ENCODE results near the gene TMEM30B.

Gene TMEM30B

DNA sequence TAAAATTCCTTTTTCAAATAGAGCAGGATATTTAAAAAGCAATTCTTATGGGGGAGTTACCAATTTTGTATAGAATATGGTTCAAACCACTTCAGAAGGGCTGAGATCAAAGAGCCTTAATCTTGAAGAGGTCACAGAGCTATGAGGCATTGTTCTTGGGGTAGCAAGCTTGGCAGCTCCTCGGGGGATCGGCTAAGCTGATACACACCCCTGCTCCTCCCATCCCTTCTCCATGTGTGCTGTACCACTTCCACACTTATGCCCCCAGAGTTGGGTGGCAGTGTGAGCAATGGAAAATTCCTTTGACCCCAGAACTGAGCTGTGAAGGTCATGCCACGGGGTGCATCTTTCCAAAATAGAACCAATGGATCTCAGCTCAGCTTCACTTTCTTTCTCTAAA lies 15.0 kb upstream of the TMEM30B start:
- DNase-seq (ENCODE audit: low read depth, low spot score), result no peak
- POLR2A ChIA-PET, result no interaction called here
- TF ChIP-seq, protein P1, sequence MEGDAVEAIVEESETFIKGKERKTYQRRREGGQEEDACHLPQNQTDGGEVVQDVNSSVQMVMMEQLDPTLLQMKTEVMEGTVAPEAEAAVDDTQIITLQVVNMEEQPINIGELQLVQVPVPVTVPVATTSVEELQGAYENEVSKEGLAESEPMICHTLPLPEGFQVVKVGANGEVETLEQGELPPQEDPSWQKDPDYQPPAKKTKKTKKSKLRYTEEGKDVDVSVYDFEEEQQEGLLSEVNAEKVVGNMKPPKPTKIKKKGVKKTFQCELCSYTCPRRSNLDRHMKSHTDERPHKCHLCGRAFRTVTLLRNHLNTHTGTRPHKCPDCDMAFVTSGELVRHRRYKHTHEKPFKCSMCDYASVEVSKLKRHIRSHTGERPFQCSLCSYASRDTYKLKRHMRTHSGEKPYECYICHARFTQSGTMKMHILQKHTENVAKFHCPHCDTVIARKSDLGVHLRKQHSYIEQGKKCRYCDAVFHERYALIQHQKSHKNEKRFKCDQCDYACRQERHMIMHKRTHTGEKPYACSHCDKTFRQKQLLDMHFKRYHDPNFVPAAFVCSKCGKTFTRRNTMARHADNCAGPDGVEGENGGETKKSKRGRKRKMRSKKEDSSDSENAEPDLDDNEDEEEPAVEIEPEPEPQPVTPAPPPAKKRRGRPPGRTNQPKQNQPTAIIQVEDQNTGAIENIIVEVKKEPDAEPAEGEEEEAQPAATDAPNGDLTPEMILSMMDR (IDR thresholded peaks at IDR 0.05; ENCODE audit: insufficient read depth, low read length, missing control alignments), result no peak
- CTCF ChIA-PET, result interaction anchor here (0.6 to 3.7 kb wide), 17 partner anchors 10 to 946 kb away, joined by 3 to 38 read pairs (median 4); no protein-coding TSS in a partner anchor
- no peak overlapping the region for H3K4me3 ChIP-seq (ENCODE audit: low read depth, low read length)

DNA sequence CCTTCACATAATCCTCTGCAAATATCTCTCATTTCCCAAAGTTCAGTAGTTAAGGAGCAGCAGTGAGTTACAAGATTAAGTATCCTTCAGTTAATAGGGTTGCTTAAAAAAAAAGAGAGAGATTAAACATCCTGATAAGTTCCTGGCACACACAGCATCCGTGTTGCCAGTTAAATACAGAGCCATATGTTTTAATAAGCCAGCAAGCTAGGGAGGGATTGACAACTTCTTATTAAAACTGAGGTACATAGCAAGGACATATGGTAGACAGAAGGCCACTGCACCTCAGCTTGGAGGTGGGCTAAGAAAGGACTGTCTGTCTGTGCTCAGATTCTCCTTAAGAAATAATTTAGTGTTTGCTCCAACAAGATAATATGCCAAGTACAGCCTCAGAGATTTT lies 9.6 kb upstream of the TMEM30B start:
- no peak overlapping the region for H3K4me3 ChIP-seq (ENCODE audit: low read depth, low read length)
- ChIA-PET CTCF (interaction anchor here (0.9 to 1.1 kb wide), 3 partner anchors 11 to 733 kb away, joined by 3 to 4 read pairs (median 4); no protein-coding TSS in a partner anchor), POLR2A (no interaction called here)
- no peak for DNase-seq (ENCODE audit: low read depth, low spot score)
- TF ChIP-seq, protein P1 (IDR thresholded peaks at IDR 0.05; ENCODE audit: insufficient read depth, low read length, missing control alignments), result no peak

- no peak for DNase-seq (ENCODE audit: low read depth, low spot score)
- ChIA-PET POLR2A (no interaction called here), CTCF (interaction anchor here (1.3 to 9.3 kb wide), 4 partner anchors 8 to 941 kb away, joined by 3 to 97 read pairs (median 20); no protein-coding TSS in a partner anchor)
- TF ChIP-seq, protein P1 (IDR thresholded peaks at IDR 0.05; ENCODE audit: insufficient read depth, low read length, missing control alignments), result no peak
- H3K4me3 ChIP-seq (ENCODE audit: low read depth, low read length), result no peak overlapping the region
Measured at GRCh38 chr14:61288720-61289119, 7.6 kb upstream of the TMEM30B start.

DNA sequence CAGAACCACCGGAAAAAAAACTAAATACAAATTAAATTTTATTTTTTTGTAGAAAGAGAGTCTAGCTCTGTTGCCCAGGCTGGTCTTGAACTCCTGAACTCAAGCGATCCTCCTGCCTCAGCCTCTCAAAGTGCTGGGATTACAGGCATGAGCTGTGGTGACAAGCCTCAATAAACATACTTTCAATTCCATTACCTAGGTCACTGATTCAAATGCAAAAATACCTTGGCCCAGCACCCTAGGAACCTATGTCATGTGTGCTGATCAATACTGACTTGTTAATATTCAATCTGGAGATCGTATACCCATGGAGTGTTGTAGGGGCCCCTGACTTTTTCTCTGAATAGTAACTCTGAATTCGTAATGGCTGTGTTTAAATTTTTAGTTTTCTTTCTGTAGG lies 7.1 kb upstream of the TMEM30B start:
- CTCF ChIA-PET, result interaction anchor here (1.3 to 9.3 kb wide), 4 partner anchors 9 to 941 kb away, joined by 3 to 97 read pairs (median 20); no protein-coding TSS in a partner anchor
- POLR2A ChIA-PET, result no interaction called here
- H3K4me3 ChIP-seq (ENCODE audit: low read depth, low read length), result no peak overlapping the region
- TF ChIP-seq, protein P1 (IDR thresholded peaks at IDR 0.05; ENCODE audit: insufficient read depth, low read length, missing control alignments), result no peak
- DNase-seq (ENCODE audit: low read depth, low spot score), result no peak

DNA sequence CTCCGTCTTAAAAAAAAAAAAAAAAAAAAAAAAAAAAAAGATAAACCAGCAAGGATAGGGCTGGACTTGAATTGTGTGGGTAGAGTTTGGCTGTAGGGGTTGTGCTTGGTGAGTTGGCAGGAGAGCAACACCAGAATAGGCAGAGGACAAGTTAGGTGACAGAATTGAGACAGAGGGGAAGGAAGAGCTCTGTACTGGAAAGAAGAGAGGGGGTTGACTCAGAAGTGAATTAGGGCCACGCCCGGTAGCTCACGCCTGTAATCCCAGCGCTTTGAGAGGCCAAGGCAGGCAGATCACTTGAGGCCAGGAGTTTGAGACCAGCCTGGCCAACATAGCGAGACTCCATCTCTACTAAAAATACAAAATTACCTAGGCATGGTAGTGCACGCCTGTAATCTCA lies 6.1 kb upstream of the TMEM30B start:
- ChIA-PET POLR2A (no interaction called here), CTCF (interaction anchor here (0.9 to 9.3 kb wide), 6 partner anchors 8 to 940 kb away, joined by 3 to 97 read pairs (median 8); no protein-coding TSS in a partner anchor)
- no peak overlapping the region for H3K4me3 ChIP-seq (ENCODE audit: low read depth, low read length)
- DNase-seq (ENCODE audit: low read depth, low spot score), result no peak
- TF ChIP-seq, protein P1 (IDR thresholded peaks at IDR 0.05; ENCODE audit: insufficient read depth, low read length, missing control alignments), result no peak

GRCh38 chr14:61285364-61285763 lies 4.2 kb upstream of the TMEM30B start:
- CTCF ChIA-PET, result interaction anchor here (0.7 to 9.3 kb wide), 38 partner anchors 8 to 1321 kb away, joined by 3 to 97 read pairs (median 3); partner anchors contain the start of gene TRMT5
- no peak for DNase-seq (ENCODE audit: low read depth, low spot score)
- TF ChIP-seq, protein P1 (IDR thresholded peaks at IDR 0.05; ENCODE audit: insufficient read depth, low read length, missing control alignments), result no peak
- H3K4me3 ChIP-seq (ENCODE audit: low read depth, low read length), result no peak overlapping the region
- POLR2A ChIA-PET, result no interaction called here
